HG03565 (cell line): ENCODE measurements around the gene CYP27B1.

Source experiments
- ATAC-seq: cut with Tn5 transposase; IDR thresholded peaks from one replicate; pipeline ENCODE4 v1.9.1; 2021; ENCODE audit warnings: mild to moderate bottlenecking, moderate library complexity; ENCODE audit not compliant: unreplicated experiment

The CYP27B1 gene

GRCh38 chr12:57766464-57767304 lies at the start of gene CYP27B1:
Gene CYP27B1 (minus strand): TSS chr12:57767078. CDS start chr12:57767041, 37 bp downstream.
- ATAC-seq = no peak

- ATAC-seq = no peak
Measured at GRCh38 chr12:57816001-57816854, 49.4 kb upstream of the CYP27B1 start.

GRCh38 chr12:57815177-57816000 lies 48.5 kb upstream of the CYP27B1 start:
- ATAC-seq = no peak

GRCh38 chr12:57813971-57814772 lies 47.3 kb upstream of the CYP27B1 start:
- ATAC-seq = no peak

GRCh38 chr12:57813111-57813970 lies 46.5 kb upstream of the CYP27B1 start:
- ATAC-seq = no peak

GRCh38 chr12:57811028-57811755 lies 44.3 kb upstream of the CYP27B1 start:
- ATAC-seq = no peak

GRCh38 chr12:57810450-57810849 lies 43.6 kb upstream of the CYP27B1 start:
- ATAC-seq = no peak

- no peak for ATAC-seq
Measured at GRCh38 chr12:57809425-57809824, 42.5 kb upstream of the CYP27B1 start.

GRCh38 chr12:57808351-57808750 lies 41.5 kb upstream of the CYP27B1 start:
- no peak for ATAC-seq

- no peak for ATAC-seq
Measured at GRCh38 chr12:57807285-57807684, 40.4 kb upstream of the CYP27B1 start.

- ATAC-seq = no peak
Measured at GRCh38 chr12:57806677-57807076, 39.8 kb upstream of the CYP27B1 start.

GRCh38 chr12:57803319-57803893 lies 36.5 kb upstream of the CYP27B1 start:
- ATAC-seq = no peak

GRCh38 chr12:57802607-57803006 lies 35.7 kb upstream of the CYP27B1 start:
- ATAC-seq = no peak

- no peak for ATAC-seq
Measured at GRCh38 chr12:57800965-57801364, 34.1 kb upstream of the CYP27B1 start.

GRCh38 chr12:57797933-57798332 lies 31.1 kb upstream of the CYP27B1 start:
- no peak for ATAC-seq

GRCh38 chr12:57796996-57797395 lies 30.1 kb upstream of the CYP27B1 start:
- no peak for ATAC-seq

- no peak for ATAC-seq
Measured at GRCh38 chr12:57795354-57795753, 28.5 kb upstream of the CYP27B1 start.

GRCh38 chr12:57793920-57794319 lies 27.0 kb upstream of the CYP27B1 start:
- ATAC-seq = no peak
